ENCODE data around the gene CASP12.

GRCh38 chr11:104893876-104894275 is 4.4 kb downstream of the CASP12 start:
- no peak for TF ChIP-seq CTCF (IDR thresholded peaks at IDR 0.05)
- no peak for TF ChIP-seq EP300 (IDR thresholded peaks at IDR 0.05)

Data from ovary (tissue), 3 donors.